ENCODE results near the gene FBXO44. TPM values are rescaled to one million over a fixed set of nuclear protein-coding genes. Genes with fewer than 3 reads are reported as not detected.

Gene FBXO44
- total RNA-seq, 4 donors from 2014 or later, result 11.2 to 43.7 (median 15.0) TPM

DNA sequence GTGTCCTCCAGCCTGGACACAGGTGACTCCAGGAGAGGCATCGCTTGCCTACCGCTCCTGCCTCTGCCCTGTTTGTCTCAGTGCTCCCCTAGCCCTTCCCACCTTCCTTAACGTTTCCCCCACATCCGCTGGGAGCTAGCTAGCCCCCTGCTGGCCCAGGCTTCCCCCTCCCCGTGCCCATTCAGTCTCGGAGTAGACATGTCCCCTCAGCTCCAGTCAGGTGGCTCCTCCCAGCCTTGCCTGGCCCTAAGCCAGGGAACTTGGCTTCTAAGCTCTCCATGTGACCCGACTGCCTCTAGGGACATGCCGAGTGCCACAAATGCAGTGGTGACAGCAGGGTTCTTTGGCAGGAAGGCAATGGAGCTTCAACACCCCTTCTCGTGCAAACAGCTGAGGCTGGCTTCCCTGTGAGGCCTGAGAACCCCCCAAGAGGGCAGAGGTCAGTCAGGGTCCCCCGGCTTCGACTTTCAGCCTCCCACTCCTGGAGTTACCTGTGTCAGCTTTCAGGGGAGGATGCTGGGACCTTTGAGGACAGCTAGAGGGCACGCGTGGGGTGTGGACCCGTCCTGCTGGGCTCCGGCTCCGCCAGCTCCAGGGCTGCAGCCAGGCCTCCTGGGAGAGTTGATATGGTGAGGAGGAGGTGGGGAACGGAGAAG lies 53.1 kb downstream of the FBXO44 start:
- Histone ChIP-seq H3K36me3 (no peaks in the 10 kb centered on the region), H3K27ac (no peak overlapping the region), H3K27me3 (no peaks in the 10 kb centered on the region), H3K4me3 (no peak overlapping the region), H3K9me3 (no peaks in the 10 kb centered on the region), H3K4me1 (no peaks in the 10 kb centered on the region)
- TF ChIP-seq POLR2A (IDR thresholded peaks at IDR 0.05), result no peak
- TF ChIP-seq, protein P1, sequence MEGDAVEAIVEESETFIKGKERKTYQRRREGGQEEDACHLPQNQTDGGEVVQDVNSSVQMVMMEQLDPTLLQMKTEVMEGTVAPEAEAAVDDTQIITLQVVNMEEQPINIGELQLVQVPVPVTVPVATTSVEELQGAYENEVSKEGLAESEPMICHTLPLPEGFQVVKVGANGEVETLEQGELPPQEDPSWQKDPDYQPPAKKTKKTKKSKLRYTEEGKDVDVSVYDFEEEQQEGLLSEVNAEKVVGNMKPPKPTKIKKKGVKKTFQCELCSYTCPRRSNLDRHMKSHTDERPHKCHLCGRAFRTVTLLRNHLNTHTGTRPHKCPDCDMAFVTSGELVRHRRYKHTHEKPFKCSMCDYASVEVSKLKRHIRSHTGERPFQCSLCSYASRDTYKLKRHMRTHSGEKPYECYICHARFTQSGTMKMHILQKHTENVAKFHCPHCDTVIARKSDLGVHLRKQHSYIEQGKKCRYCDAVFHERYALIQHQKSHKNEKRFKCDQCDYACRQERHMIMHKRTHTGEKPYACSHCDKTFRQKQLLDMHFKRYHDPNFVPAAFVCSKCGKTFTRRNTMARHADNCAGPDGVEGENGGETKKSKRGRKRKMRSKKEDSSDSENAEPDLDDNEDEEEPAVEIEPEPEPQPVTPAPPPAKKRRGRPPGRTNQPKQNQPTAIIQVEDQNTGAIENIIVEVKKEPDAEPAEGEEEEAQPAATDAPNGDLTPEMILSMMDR (IDR thresholded peaks at IDR 0.05), result no peak
- no peak for DNase-seq

DNA sequence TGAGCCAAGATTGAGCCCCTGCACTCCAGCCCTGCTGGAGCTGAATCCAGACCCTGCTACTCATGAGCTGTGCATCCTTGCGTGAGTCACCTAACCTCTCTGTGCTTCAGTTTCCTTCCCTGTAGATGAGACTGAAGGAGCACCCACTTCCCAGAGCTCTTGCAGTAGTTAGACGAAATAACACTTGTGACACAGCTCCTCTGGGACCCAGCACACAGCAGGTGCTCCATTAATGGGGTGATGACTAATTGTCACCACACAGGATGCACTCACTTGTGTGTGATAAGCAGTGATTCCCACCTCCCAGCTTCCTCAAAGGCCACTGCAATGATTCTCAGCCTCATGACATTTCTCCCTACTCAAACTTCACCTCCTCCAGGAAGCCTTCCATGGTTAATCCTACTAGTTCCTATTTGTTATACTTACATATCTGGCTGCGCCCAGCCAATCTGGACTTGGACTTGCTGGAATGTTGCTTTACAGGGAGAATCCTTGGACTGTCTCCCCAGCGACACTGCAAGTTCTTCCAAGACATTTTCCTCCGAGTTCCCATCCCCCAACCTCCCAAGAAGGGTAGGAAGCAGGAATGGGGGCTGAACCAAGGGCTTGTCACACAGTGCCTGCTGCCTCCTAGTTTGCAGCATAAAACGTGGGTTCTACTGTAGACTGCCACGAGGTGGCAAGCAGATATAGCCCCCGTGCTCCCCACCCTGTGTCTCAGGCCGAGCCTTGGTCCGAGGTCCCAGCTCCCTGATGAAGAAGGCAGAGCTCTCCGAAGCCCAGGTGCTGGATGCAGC lies 54.1 kb downstream of the FBXO44 start:
- no peaks in the 10 kb centered on the region for H3K27me3 ChIP-seq
- DNase-seq, result no peak
- H3K36me3 ChIP-seq, result no peaks in the 10 kb centered on the region
- H3K4me1 ChIP-seq, result no peaks in the 10 kb centered on the region
- H3K9me3 ChIP-seq, result no peaks in the 10 kb centered on the region
- H3K4me3 ChIP-seq, result no peak overlapping the region
- no peak overlapping the region for H3K27ac ChIP-seq
- TF ChIP-seq, protein P1 (IDR thresholded peaks at IDR 0.05), result no peak
- TF ChIP-seq POLR2A (IDR thresholded peaks at IDR 0.05), result no peak

DNA sequence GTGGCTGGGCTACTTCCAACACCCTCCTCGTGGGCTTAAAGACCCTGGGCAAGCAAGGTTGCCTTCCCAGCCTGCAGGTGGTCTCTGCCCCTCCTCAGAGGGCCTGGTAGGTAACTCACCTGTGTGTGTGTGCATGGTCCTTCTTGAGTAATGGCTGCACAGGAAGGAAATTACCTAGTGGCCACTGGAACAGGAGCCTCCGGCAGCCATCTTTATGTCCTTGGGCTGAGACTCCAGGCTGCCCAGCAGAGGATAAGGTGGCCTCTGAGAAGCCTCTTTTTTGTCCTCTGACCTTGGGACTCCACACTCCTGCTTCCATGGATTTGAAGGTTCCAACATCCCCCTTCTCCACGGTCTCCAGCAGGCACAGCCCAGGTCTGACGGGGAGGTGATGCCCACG lies 56.8 kb downstream of the FBXO44 start:
- H3K4me1 ChIP-seq, result no peaks in the 10 kb centered on the region
- no peak overlapping the region for H3K27ac ChIP-seq
- no peaks in the 10 kb centered on the region for H3K27me3 ChIP-seq
- no peak for DNase-seq
- no peak overlapping the region for H3K4me3 ChIP-seq
- H3K36me3 ChIP-seq, result no peaks in the 10 kb centered on the region
- H3K9me3 ChIP-seq, result no peaks in the 10 kb centered on the region
- no peak for TF ChIP-seq POLR2A (IDR thresholded peaks at IDR 0.05)
- TF ChIP-seq, protein P1 (IDR thresholded peaks at IDR 0.05), result no peak

DNA sequence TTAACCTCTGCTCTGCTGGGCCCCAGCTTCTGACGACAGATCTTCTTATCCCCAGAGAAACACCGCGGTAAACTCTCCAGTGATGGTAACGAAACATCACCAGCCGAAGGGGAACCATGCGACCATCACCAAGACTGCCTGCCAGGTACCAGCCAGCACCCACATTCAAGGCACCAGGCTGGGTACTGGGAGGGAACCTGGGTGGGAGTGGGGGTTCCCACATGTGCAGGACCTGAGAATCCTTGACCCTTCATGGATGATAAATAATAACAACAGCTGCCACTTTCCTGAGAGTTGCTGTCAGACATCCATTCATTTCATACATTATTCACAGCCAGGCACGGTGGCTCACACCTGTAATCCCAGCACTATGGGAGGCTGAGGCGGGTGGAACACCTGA lies 57.6 kb downstream of the FBXO44 start:
- Histone ChIP-seq H3K36me3 (no peaks in the 10 kb centered on the region), H3K4me1 (no peaks in the 10 kb centered on the region), H3K27ac (no peak overlapping the region), H3K4me3 (no peak overlapping the region), H3K27me3 (no peaks in the 10 kb centered on the region), H3K9me3 (no peaks in the 10 kb centered on the region)
- TF ChIP-seq, protein P1 (IDR thresholded peaks at IDR 0.05), result no peak
- no peak for TF ChIP-seq POLR2A (IDR thresholded peaks at IDR 0.05)
- DNase-seq, result no peak

Other genes starting within 250 kb of the FBXO44 start
- gene DISP3, start 175.7 kb upstream of the FBXO44 start, total RNA-seq, result 1 to 10 TPM in 2 of 4 donors, under 1 TPM in 1, not detected in 1; 0.54 to 2.4 (median 1.8) TPM
- gene FBXO2, start 448 bp upstream of the FBXO44 start, total RNA-seq, result 1 to 10 TPM; 1.7 to 7.4 (median 2.8) TPM
- gene FBXO6, start 9.3 kb downstream of the FBXO44 start, total RNA-seq, result 10 to 100 TPM in 2 of 4 donors, 1 to 10 TPM in 1, not detected in 1; 5.6 to 10.3 (median 10.3) TPM
- gene MAD2L2, start 26.3 kb downstream of the FBXO44 start, total RNA-seq, result 10 to 100 TPM in 3 of 4 donors, 1 to 10 TPM in 1; 10.0 to 50.3 (median 11.5) TPM
- gene DRAXIN, start 36.8 kb downstream of the FBXO44 start, total RNA-seq, result not detected
- 10 to 100 TPM in 3 of 4 donors, 1 to 10 TPM in 1; 9.5 to 32.2 (median 25.5) TPM for gene AGTRAP, start 81.3 kb downstream of the FBXO44 start, total RNA-seq
- gene C1orf167, start 107.3 kb downstream of the FBXO44 start, total RNA-seq, result not detected
- 100 to 1,000 TPM in 1 of 4 donors, 10 to 100 TPM in 3; 82.0 to 130 (median 87.3) TPM for gene MTHFR, start 151.1 kb downstream of the FBXO44 start, total RNA-seq
- 10 to 100 TPM; 28.4 to 63.7 (median 30.2) TPM for gene CLCN6, start 151.3 kb downstream of the FBXO44 start, total RNA-seq
- not detected for gene NPPA, start 192.9 kb downstream of the FBXO44 start, total RNA-seq
- not detected for gene NPPB, start 204.1 kb downstream of the FBXO44 start, total RNA-seq